H9 (cell line): ENCODE results near the gene CLDN2. TPM values are rescaled to one million over a fixed set of nuclear protein-coding genes. Genes with fewer than 3 reads are reported as not detected.

ENCODE experiments used
- DNase-seq: peaks from one replicate; pipeline ENCODE4 v3.0.0-alpha.2; 2017
- H2AFZ ChIP-seq: one replicate; pipeline ENCODE4 v1.6.1; 2013; ENCODE audit warnings: mild to moderate bottlenecking, low read length, control low read depth, moderate library complexity
- H2AK5ac ChIP-seq: 2 replicates; pipeline ENCODE4 v1.6.1; 2013; ENCODE audit warnings: low read length, control low read depth, mixed read lengths; ENCODE audit not compliant: insufficient read length
- H2BK120ac ChIP-seq: one replicate; pipeline ENCODE4 v1.6.1; 2013; ENCODE audit warnings: low read depth, mild to moderate bottlenecking, low read length, control low read depth, inconsistent platforms; ENCODE audit not compliant: poor library complexity, severe bottlenecking
- H2BK12ac ChIP-seq: 2 replicates; pipeline ENCODE4 v1.6.1; 2013; ENCODE audit warnings: low read length, control low read depth, mixed read lengths, low read depth; ENCODE audit not compliant: insufficient read length
- H2BK15ac ChIP-seq: 2 replicates; pipeline ENCODE4 v1.6.1; 2013; ENCODE audit warnings: low read depth, low read length, control low read depth
- H2BK20ac ChIP-seq: one replicate; pipeline ENCODE4 v1.6.1; 2013; ENCODE audit warnings: low read depth, mild to moderate bottlenecking, low read length, control low read depth, inconsistent platforms; ENCODE audit not compliant: poor library complexity, severe bottlenecking
- H2BK5ac ChIP-seq: 2 replicates; pipeline ENCODE4 v1.6.1; 2013; ENCODE audit warnings: low read length, control low read depth, mixed read lengths; ENCODE audit not compliant: insufficient read length
- H3K14ac ChIP-seq: 2 replicates; pipeline ENCODE4 v1.6.1; 2013; ENCODE audit warnings: low read length, control low read depth; ENCODE audit not compliant: insufficient read depth
- H3K18ac ChIP-seq: 2 replicates; pipeline ENCODE4 v1.6.1; 2013; ENCODE audit warnings: low read depth, mild to moderate bottlenecking, mixed read lengths, low read length, control low read depth; ENCODE audit not compliant: insufficient read length
- H3K23ac ChIP-seq: 2 replicates; pipeline ENCODE4 v1.6.1; 2013; ENCODE audit warnings: low read length, control low read depth, mixed read lengths, low read depth; ENCODE audit not compliant: insufficient read length
- H3K23me2 ChIP-seq: 2 replicates; pipeline ENCODE4 v1.6.1; 2013; ENCODE audit warnings: low read depth, mild to moderate bottlenecking, mixed read lengths, low read length, control low read depth; ENCODE audit not compliant: insufficient read length, poor library complexity, severe bottlenecking
- H3K27ac ChIP-seq: 2 replicates; pipeline ENCODE4 v1.5.1; 2013; ENCODE audit warnings: low read length, control low read depth, mixed read lengths, low read depth; ENCODE audit not compliant: insufficient read length
- H3K27me3 ChIP-seq: 2 replicates; pipeline ENCODE4 v1.6.1; 2013; ENCODE audit warnings: low read length, control low read depth, inconsistent platforms; ENCODE audit not compliant: insufficient read depth
- H3K4ac ChIP-seq: 2 replicates; pipeline ENCODE4 v1.6.1; 2013; ENCODE audit warnings: low read depth, mild to moderate bottlenecking, control low read depth, inconsistent platforms, low read length, moderate library complexity
- H3K4me1 ChIP-seq: 2 replicates; pipeline ENCODE4 v1.6.1; 2013; ENCODE audit warnings: low read length, control low read depth, inconsistent platforms; ENCODE audit not compliant: insufficient read depth
- H3K4me2 ChIP-seq: 2 replicates; pipeline ENCODE4 v1.6.1; 2013; ENCODE audit warnings: low read length, control low read depth, mixed read lengths; ENCODE audit not compliant: insufficient read length, insufficient read depth
- H3K56ac ChIP-seq: 2 replicates; pipeline ENCODE4 v1.6.1; 2013; ENCODE audit warnings: low read depth, mild to moderate bottlenecking, mixed read lengths, low read length, control low read depth; ENCODE audit not compliant: insufficient read length
- H3K79me1 ChIP-seq: 2 replicates; pipeline ENCODE4 v1.6.1; 2013; ENCODE audit warnings: low read depth, mild to moderate bottlenecking, moderate library complexity, low read length, control low read depth, inconsistent platforms; ENCODE audit not compliant: insufficient read depth, poor library complexity, severe bottlenecking
- H3K79me2 ChIP-seq: 2 replicates; pipeline ENCODE4 v1.6.1; 2013; ENCODE audit warnings: low read length, control low read depth, inconsistent platforms; ENCODE audit not compliant: insufficient read depth
- H3K9ac ChIP-seq: 2 replicates; pipeline ENCODE4 v1.6.1; 2013; ENCODE audit warnings: low read length, control low read depth, mixed read lengths; ENCODE audit not compliant: insufficient read length; ENCODE audit errors: extremely low read depth
- H3K9me3 ChIP-seq: one replicate; pipeline ENCODE4 v1.6.1; 2013; ENCODE audit warnings: low read depth, low read length, inconsistent platforms; ENCODE audit not compliant: control insufficient read depth
- H3T11ph ChIP-seq: one replicate; pipeline ENCODE4 v1.6.1; 2013; ENCODE audit warnings: mild to moderate bottlenecking, low read length, control low read depth, inconsistent platforms
- H4K20me1 ChIP-seq: one replicate; pipeline ENCODE4 v1.6.1; 2013; ENCODE audit not compliant: control insufficient read depth, insufficient read length, insufficient read depth
- H4K5ac ChIP-seq: 2 replicates; pipeline ENCODE4 v1.6.1; 2013; ENCODE audit warnings: low read depth, mild to moderate bottlenecking, mixed read lengths, low read length, control low read depth; ENCODE audit not compliant: insufficient read length
- H4K8ac ChIP-seq: replicated peaks from 2 replicates; pipeline ENCODE4 v1.6.1; 2013; ENCODE audit warnings: low read length, control low read depth, mixed read lengths, low read depth; ENCODE audit not compliant: insufficient read length
- H4K91ac ChIP-seq: 2 replicates; pipeline ENCODE4 v1.6.1; 2013; ENCODE audit warnings: low read depth, mild to moderate bottlenecking, moderate library complexity, mixed read lengths, low read length, control low read depth; ENCODE audit not compliant: insufficient read length
- H3K27ac Mint-ChIP-seq, 3 experiments: 2 replicates in 2 of 3; 3 replicates in 1 of 3; pipeline ENCODE4 v1.8.0; 2020 to 2021; ENCODE audit warnings: mixed read lengths in 3 of 3, mild to moderate bottlenecking in 1 of 3, moderate library complexity in 1 of 3
- H3K27me3 Mint-ChIP-seq: 2 replicates; pipeline ENCODE4 v1.8.0; 2021; ENCODE audit warnings: low read depth, mild to moderate bottlenecking, moderate library complexity, mixed read lengths
- H3K36me3 Mint-ChIP-seq, 3 experiments: 2 replicates in 2 of 3; 3 replicates in 1 of 3; pipeline ENCODE4 v1.8.0; 2020 to 2021; ENCODE audit warnings: low read depth in 3 of 3, mixed read lengths in 3 of 3; ENCODE audit not compliant: insufficient read depth in 1 of 3
- H3K4me1 Mint-ChIP-seq, 2 experiments: 2 replicates each; pipeline ENCODE4 v1.8.0; 2020; ENCODE audit warnings: mixed read lengths in 2 of 2
- H3K4me3 Mint-ChIP-seq, 2 experiments: 2 replicates in 1 of 2; 3 replicates in 1 of 2; pipeline ENCODE4 v1.8.0; 2020 to 2021; ENCODE audit warnings: mild to moderate bottlenecking in 2 of 2, mixed read lengths in 2 of 2, moderate library complexity in 1 of 2
- H3K9me3 Mint-ChIP-seq, 2 experiments: 2 replicates in 1 of 2; 3 replicates in 1 of 2; pipeline ENCODE4 v1.8.0; 2020; ENCODE audit warnings: mild to moderate bottlenecking in 2 of 2, mixed read lengths in 2 of 2, moderate library complexity in 1 of 2
- CTCF ChIP-seq: fragments of 200-600 bp; sonication (generic); conservative IDR thresholded peaks from 3 replicates; pipeline ENCODE4 v1.8.0; 2021; ENCODE audit warnings: antibody characterized with exemption, mild to moderate bottlenecking
- WGBS: extraction: QIAGEN DNeasy Blood & Tissue Kit; methylation state at CpG from one replicate; pipeline ENCODE4 v1.1.7; 2013; ENCODE audit warnings: missing lambda C conversion rate, low lambda C conversion rate, mixed read lengths; ENCODE audit not compliant: insufficient read length; ENCODE audit errors: extremely low coverage; 5-methylcytosine and 5-hydroxymethylcytosine counted together
- total RNA-seq: library from RNA; stranded (reverse); gene quantifications from 2 replicates; pipeline ENCODE4 v1.2.1, GENCODE V29; 2021

CLDN2 gene
- total RNA-seq, 1 experiment from 2014 or later = not detected

- H3T11ph ChIP-seq = no peak overlapping the region
- no peaks in the 10 kb centered on the region for H3K79me1 ChIP-seq
- H3K18ac ChIP-seq = no peak overlapping the region
- no peaks in the 10 kb centered on the region for H3K4me1 ChIP-seq
- H3K4me1 Mint-ChIP-seq = no peaks in the 10 kb centered on the region
- H3K9ac ChIP-seq = no peak overlapping the region
- no peak overlapping the region for H2BK12ac ChIP-seq
- no peak overlapping the region for H3K56ac ChIP-seq
- no peak overlapping the region for H3K27ac ChIP-seq
- H2BK20ac ChIP-seq = no peak overlapping the region
- H2BK5ac ChIP-seq = no peak overlapping the region
- no peak overlapping the region for H3K27ac Mint-ChIP-seq
- H2BK15ac ChIP-seq = no peak overlapping the region
- no peak for TF ChIP-seq CTCF
- H3K14ac ChIP-seq = no peak overlapping the region
- no peaks in the 10 kb centered on the region for H3K27me3 ChIP-seq
- H3K9me3 ChIP-seq = no peaks in the 10 kb centered on the region
- H3K79me2 ChIP-seq = no peaks in the 10 kb centered on the region
- no peaks in the 10 kb centered on the region for H4K20me1 ChIP-seq
- H4K5ac ChIP-seq = no peak overlapping the region
- H2BK120ac ChIP-seq = no peak overlapping the region
- H3K23me2 ChIP-seq = no peaks in the 10 kb centered on the region
- H4K91ac ChIP-seq = no peak overlapping the region
- no peaks in the 10 kb centered on the region; a peak in 1 of 7 replicates for H3K36me3 Mint-ChIP-seq
- H2AFZ ChIP-seq = no peak overlapping the region
- no peak overlapping the region for H3K4me3 Mint-ChIP-seq
- no peak overlapping the region for H2AK5ac ChIP-seq
- WGBS = no CpG with 5 or more reads among the region's 1 CpG
- DNase-seq = no peak
- peaks cover 0 to 23% of the 10 kb centered on the region in 2 experiments; a peak in 1 of 5 replicates for H3K9me3 Mint-ChIP-seq
- H4K8ac ChIP-seq = no peak overlapping the region
- no peaks in the 10 kb centered on the region; the same call in 1 of the 2 replicates for H3K27me3 Mint-ChIP-seq
- H3K4me2 ChIP-seq = no peak overlapping the region
- no peak overlapping the region for H3K23ac ChIP-seq
- no peak overlapping the region for H3K4ac ChIP-seq
Observed at GRCh38 chrX:106949366-106949765, 29.2 kb downstream of the CLDN2 start.
